ENCODE results near the gene ZNF200. TPM values are rescaled to one million over a fixed set of nuclear protein-coding genes. Genes with fewer than 3 reads are reported as not detected.

ZNF200 gene
- total RNA-seq, 1 donor from 2014 or later, result 9.0 TPM

DNA sequence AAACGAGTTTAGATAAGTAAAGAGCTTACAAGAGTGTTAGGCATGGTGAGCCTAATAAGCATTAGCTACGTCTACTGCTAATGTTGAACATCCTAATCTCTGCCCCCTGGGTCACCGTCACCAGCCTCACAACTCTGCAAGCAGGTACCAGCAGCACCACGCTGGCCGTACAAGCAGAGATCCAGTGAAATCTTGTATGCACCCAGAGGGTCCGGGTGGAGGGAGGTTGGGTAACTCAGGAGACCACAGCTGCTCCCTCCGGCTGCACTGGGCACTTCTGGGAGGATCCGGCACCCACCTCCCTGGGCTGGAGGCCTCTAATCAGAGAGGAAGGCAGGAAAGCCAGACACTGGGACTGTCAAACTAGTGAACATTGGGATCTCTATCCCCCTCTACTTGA, 55.3 kb downstream of the ZNF200 start:
- TF ChIP-seq, protein P1, sequence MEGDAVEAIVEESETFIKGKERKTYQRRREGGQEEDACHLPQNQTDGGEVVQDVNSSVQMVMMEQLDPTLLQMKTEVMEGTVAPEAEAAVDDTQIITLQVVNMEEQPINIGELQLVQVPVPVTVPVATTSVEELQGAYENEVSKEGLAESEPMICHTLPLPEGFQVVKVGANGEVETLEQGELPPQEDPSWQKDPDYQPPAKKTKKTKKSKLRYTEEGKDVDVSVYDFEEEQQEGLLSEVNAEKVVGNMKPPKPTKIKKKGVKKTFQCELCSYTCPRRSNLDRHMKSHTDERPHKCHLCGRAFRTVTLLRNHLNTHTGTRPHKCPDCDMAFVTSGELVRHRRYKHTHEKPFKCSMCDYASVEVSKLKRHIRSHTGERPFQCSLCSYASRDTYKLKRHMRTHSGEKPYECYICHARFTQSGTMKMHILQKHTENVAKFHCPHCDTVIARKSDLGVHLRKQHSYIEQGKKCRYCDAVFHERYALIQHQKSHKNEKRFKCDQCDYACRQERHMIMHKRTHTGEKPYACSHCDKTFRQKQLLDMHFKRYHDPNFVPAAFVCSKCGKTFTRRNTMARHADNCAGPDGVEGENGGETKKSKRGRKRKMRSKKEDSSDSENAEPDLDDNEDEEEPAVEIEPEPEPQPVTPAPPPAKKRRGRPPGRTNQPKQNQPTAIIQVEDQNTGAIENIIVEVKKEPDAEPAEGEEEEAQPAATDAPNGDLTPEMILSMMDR (IDR thresholded peaks at IDR 0.05), result no peak
- Mint-ChIP-seq H3K9me3 (ENCODE audit: unreplicated experiment) (no peaks in the 10 kb centered on the region), H3K4me3 (ENCODE audit: unreplicated experiment) (no peak overlapping the region), H3K27me3 (ENCODE audit: unreplicated experiment) (peaks cover 69% of the 10 kb centered on the region), H3K36me3 (ENCODE audit: unreplicated experiment) (no peaks in the 10 kb centered on the region), H3K27ac (ENCODE audit: unreplicated experiment) (no peak overlapping the region), H3K4me1 (ENCODE audit: unreplicated experiment) (peaks cover 38% of the 10 kb centered on the region)
- DNase-seq (ENCODE audit: extremely low spot score, unreplicated experiment), result no peak

DNA sequence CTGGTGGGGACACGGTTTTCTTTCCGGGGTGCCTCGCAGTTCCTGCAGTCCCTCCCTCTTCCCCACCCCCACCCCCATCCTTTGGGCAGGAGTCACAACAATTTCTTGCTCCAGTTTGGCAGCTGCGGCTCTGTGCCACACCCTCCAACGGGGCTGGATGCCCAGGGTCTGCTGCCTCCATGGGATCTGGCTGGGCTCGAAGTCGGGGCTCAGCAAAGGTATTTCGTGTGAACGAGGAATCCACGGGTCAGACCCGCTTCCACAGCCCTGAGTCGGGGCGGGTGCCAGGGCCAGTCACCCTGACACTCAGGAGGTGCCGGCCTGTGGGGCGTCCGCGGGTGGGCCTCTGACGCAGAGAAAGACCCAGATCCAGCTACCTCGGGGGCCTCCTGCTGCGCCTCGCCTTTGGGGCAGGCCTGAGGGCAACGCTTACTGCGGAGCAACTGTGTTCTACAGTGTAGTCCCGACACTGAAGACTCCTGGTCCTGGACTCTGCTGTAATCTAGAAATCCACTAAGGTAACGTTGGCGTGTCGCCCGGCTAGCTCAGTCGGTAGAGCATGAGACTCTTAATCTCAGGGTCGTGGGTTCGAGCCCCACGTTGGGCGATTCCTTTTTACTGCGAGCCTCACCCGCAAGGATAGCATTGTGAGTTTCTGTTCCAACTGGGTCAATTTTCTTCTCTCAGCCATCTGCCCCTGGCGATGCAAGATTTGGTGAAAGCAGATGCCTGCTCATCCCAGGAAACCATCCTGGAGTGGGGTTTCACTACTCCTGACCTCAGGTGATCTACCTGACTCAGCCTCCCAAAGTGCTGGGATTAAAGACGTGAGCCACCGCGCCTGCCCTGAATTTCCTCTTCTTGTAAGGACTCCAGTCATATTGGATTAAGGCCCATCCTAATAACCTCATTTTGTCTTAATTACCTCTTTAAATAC, 59.5 kb downstream of the ZNF200 start:
- H3K4me3 Mint-ChIP-seq (ENCODE audit: unreplicated experiment), result no peak overlapping the region
- no peak overlapping the region for H3K27ac Mint-ChIP-seq (ENCODE audit: unreplicated experiment)
- peaks cover 56% of the 10 kb centered on the region for H3K27me3 Mint-ChIP-seq (ENCODE audit: unreplicated experiment)
- TF ChIP-seq, protein P1 (IDR thresholded peaks at IDR 0.05), result no peak
- H3K4me1 Mint-ChIP-seq (ENCODE audit: unreplicated experiment), result peaks cover 23% of the 10 kb centered on the region
- H3K9me3 Mint-ChIP-seq (ENCODE audit: unreplicated experiment), result no peaks in the 10 kb centered on the region
- no peaks in the 10 kb centered on the region for H3K36me3 Mint-ChIP-seq (ENCODE audit: unreplicated experiment)
- DNase-seq (ENCODE audit: extremely low spot score, unreplicated experiment), result no peak

DNA sequence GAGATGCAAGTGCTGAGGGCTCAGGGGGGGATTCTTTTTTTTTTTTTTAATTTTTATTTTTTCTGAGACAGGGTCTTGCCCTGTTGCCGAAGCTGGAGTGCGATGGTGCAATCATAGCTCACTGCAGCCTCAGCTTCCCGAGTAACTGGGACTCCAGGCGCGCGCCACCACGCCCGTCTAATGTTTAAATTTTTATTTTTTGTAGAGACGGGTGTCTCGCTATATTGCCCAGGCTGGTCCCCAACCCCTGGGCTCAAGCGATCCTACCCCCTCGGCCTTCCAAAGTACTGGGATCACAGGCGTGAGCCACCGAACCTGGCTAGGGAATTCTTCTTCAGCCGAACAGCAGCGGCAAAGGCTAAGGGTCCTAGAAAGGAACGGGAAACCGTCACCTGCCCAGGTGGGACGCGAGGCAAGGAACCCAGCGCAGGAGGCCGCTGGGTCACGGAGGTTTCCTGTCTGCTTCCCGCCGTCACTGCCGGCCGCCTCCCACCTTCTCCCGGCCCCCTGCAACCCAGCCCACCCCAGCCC, 60.3 kb downstream of the ZNF200 start:
- H3K27ac Mint-ChIP-seq (ENCODE audit: unreplicated experiment), result no peak overlapping the region
- no peaks in the 10 kb centered on the region for H3K36me3 Mint-ChIP-seq (ENCODE audit: unreplicated experiment)
- no peak overlapping the region for H3K4me3 Mint-ChIP-seq (ENCODE audit: unreplicated experiment)
- TF ChIP-seq, protein P1 (IDR thresholded peaks at IDR 0.05), result no peak
- DNase-seq (ENCODE audit: extremely low spot score, unreplicated experiment), result no peak
- H3K4me1 Mint-ChIP-seq (ENCODE audit: unreplicated experiment), result peaks cover 23% of the 10 kb centered on the region
- no peaks in the 10 kb centered on the region for H3K9me3 Mint-ChIP-seq (ENCODE audit: unreplicated experiment)
- H3K27me3 Mint-ChIP-seq (ENCODE audit: unreplicated experiment), result peaks cover 48% of the 10 kb centered on the region

DNA sequence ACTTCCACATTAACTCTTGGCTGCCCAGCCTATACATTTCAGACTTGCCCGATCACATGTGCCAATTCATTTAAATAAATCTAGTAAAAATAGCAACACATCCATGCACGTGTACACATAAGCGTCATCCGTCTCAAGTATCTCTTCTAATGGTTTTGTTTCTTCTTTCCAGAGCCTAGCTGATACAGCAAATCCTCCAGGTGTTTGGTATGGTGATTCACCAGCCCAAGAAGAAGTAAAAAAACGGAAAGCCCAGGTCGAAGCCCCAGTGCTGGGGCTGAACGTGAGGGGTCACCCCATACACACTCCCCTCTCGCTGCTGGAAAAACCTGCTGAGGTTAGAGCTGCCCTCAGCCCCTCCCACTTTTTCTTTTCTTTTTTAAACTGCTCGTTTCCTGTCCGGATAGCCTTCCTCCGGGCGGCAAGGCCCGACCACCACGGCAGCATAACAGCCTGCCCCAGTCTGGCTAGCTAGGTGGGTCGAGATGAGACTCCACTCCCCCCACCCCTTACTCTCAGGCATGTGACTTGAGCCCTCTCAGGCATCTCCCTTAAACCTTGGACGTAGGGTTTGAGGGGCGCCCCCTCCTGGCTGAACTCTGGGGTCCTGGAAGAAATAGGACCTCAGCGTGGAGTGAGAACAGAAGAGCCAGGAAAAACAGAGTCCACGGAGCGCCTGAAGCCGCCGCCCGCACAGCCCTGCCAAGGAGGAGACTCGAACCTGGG, 60.9 kb downstream of the ZNF200 start:
- TF ChIP-seq, protein P1 (IDR thresholded peaks at IDR 0.05), result peak; percentile 48
- H3K9me3 Mint-ChIP-seq (ENCODE audit: unreplicated experiment), result no peaks in the 10 kb centered on the region
- H3K4me3 Mint-ChIP-seq (ENCODE audit: unreplicated experiment), result peak overlapping the region; percentile 41
- H3K36me3 Mint-ChIP-seq (ENCODE audit: unreplicated experiment), result no peaks in the 10 kb centered on the region
- H3K4me1 Mint-ChIP-seq (ENCODE audit: unreplicated experiment), result peaks cover 23% of the 10 kb centered on the region
- H3K27me3 Mint-ChIP-seq (ENCODE audit: unreplicated experiment), result peaks cover 43% of the 10 kb centered on the region
- no peak overlapping the region for H3K27ac Mint-ChIP-seq (ENCODE audit: unreplicated experiment)
- no peak for DNase-seq (ENCODE audit: extremely low spot score, unreplicated experiment)

Other genes with a start within 250 kb of the ZNF200 start
- gene CLDN9, start 222.2 kb downstream of the ZNF200 start, total RNA-seq, result not detected in 2 replicates
- gene CLDN6, start 217.0 kb downstream of the ZNF200 start, total RNA-seq, result 0.32 TPM in 1 of 2 replicates, not detected in the other
- 71.3 and 72.4 TPM in 2 replicates for gene TNFRSF12A, start 214.8 kb downstream of the ZNF200 start, total RNA-seq
- gene HCFC1R1, start 211.2 kb downstream of the ZNF200 start, total RNA-seq, result 133 and 139 TPM in 2 replicates
- 36.6 and 40.1 TPM in 2 replicates for gene THOC6, start 211.1 kb downstream of the ZNF200 start, total RNA-seq
- not detected in 2 replicates for gene BICDL2, start 198.2 kb downstream of the ZNF200 start, total RNA-seq
- gene MMP25, start 188.6 kb downstream of the ZNF200 start, total RNA-seq, result 3.0 and 3.6 TPM in 2 replicates
- gene IL32, start 169.5 kb downstream of the ZNF200 start, total RNA-seq, result 8.8 and 13.2 TPM in 2 replicates
- gene ZSCAN10, start 135.9 kb downstream of the ZNF200 start, total RNA-seq, result not detected in 2 replicates
- 14.8 and 15.9 TPM in 2 replicates for gene ZNF205, start 122.6 kb downstream of the ZNF200 start, total RNA-seq
- 13.4 and 14.3 TPM in 2 replicates for gene ZNF213, start 100.1 kb downstream of the ZNF200 start, total RNA-seq
- not detected in 2 replicates for gene OR1F1, start 47.0 kb downstream of the ZNF200 start, total RNA-seq
- not detected in 2 replicates for gene MEFV, start 21.5 kb upstream of the ZNF200 start, total RNA-seq
- 30.4 and 33.2 TPM in 2 replicates for gene ZNF263, start 48.3 kb upstream of the ZNF200 start, total RNA-seq
- 8.2 and 10.0 TPM in 2 replicates for gene TIGD7, start 70.3 kb upstream of the ZNF200 start, total RNA-seq
- gene ZNF75A, start 70.3 kb upstream of the ZNF200 start, total RNA-seq, result 24.2 and 26.2 TPM in 2 replicates
- not detected in 2 replicates for gene OR2C1, start 120.7 kb upstream of the ZNF200 start, total RNA-seq
- 14.3 and 14.5 TPM in 2 replicates for gene ZSCAN32, start 165.8 kb upstream of the ZNF200 start, total RNA-seq
- gene ZNF174, start 166.1 kb upstream of the ZNF200 start, total RNA-seq, result 13.7 and 14.1 TPM in 2 replicates
- gene ZNF597, start 208.3 kb upstream of the ZNF200 start, total RNA-seq, result 2.3 TPM in 2 replicates
- gene NAA60, start 208.5 kb upstream of the ZNF200 start, total RNA-seq, result 53.9 and 55.0 TPM in 2 replicates